HCT116 (cell line): ENCODE data around the gene HPN. TPM values are rescaled to one million over a fixed set of nuclear protein-coding genes. Genes with fewer than 3 reads are reported as not detected.
A peak's percentile ranks its signal among the peaks of the same experiment; 100 is the strongest.

ENCODE experiments used
- ATAC-seq: fragments of 200-7000 bp; cut with Tn5 transposase; 2 replicates; pipeline ENCODE4 v1.9.1; 2020; ENCODE audit warnings: mild to moderate bottlenecking, moderate library complexity
- BruUV-seq: library from RNA; stranded (reverse); fragments of 400-500 nt; replicated peaks from 2 replicates; lab custom pipeline; 2021; lab: Mats Ljungman, UMichigan
- CTCF ChIA-PET: fragments of 300-600 bp; sonication (Branson Sonifier 250); formaldehyde crosslinking; loops from one replicate; lab custom pipeline; 2021; ENCODE audit warnings: antibody characterized with exemption; lab: Charles Lee
- POLR2A ChIA-PET: fragments of 300-600, 350-600 bp; sonication (Branson Sonifier 250); formaldehyde crosslinking; loops from one replicate; lab custom pipeline; 2021; ENCODE audit warnings: antibody characterized with exemption; lab: Charles Lee
- RAD21 ChIA-PET, 2 experiments: fragments of 300-600 bp; sonication (Branson Sonifier 250); formaldehyde crosslinking; loops; one replicate each; lab custom pipeline; 2023; ENCODE audit warnings: low total read pairs in 2 of 2; ENCODE audit not compliant: uncharacterized antibody in 2 of 2, unreplicated experiment in 2 of 2, low non-redundant PET in 1 of 2; lab: Charles Lee
- DNase-seq: peaks from one replicate; pipeline ENCODE4 v3.0.0-alpha.2; 2010; ENCODE audit warnings: low read depth, low spot score
- H2AFZ ChIP-seq: fragments of 200-600 bp; shearing (Covaris generic), sonication (generic); 2 replicates; pipeline ENCODE4 v1.6.1; 2017; ENCODE audit warnings: low read depth, mixed run types, mixed read lengths, antibody characterized with exemption, low read length; ENCODE audit not compliant: poor library complexity, severe bottlenecking
- H3K27ac ChIP-seq: 2 replicates; pipeline ENCODE4 v1.5.1; 2012; ENCODE audit warnings: low read depth, low read length
- H3K27me3 ChIP-seq: fragments of 200-600 bp; sonication (generic); 2 replicates; pipeline ENCODE4 v1.6.1; 2016; ENCODE audit warnings: mixed run types, low read length, mixed read lengths; ENCODE audit not compliant: insufficient read depth
- H3K36me3 ChIP-seq, 2 experiments: fragments of 200-500 bp in 1 of 2; fragments of 200-600 bp in 1 of 2; sonication (Bioruptor generic) in 1 of 2; sonication (generic) in 1 of 2; 2 replicates each; pipeline versions ENCODE4 v1.5.1 to v1.6.1; 2014 to 2016; ENCODE audit warnings: low read length in 2 of 2, inconsistent platforms in 1 of 2, mixed read lengths in 1 of 2, mixed run types in 1 of 2; ENCODE audit not compliant: insufficient read depth in 2 of 2, control insufficient read depth in 1 of 2
- H3K4me1 ChIP-seq, 2 experiments: fragments of 200-600 bp in 1 of 2; sonication (generic) in 1 of 2; 2 replicates each; pipeline versions ENCODE4 v1.5.1 to v1.6.1; 2012 to 2017; ENCODE audit warnings: low read length in 2 of 2, inconsistent platforms in 1 of 2, mild to moderate bottlenecking in 1 of 2, mixed read lengths in 1 of 2, mixed run types in 1 of 2, moderate library complexity in 1 of 2; ENCODE audit not compliant: insufficient read depth in 2 of 2, control insufficient read depth in 1 of 2
- H3K4me2 ChIP-seq: fragments of 200-600 bp; sonication (generic); 2 replicates; pipeline ENCODE4 v1.6.1; 2017; ENCODE audit warnings: mixed run types, low read length, mixed read lengths
- H3K4me3 ChIP-seq, 2 experiments: fragments of 200-600 bp in 1 of 2; sonication (generic) in 1 of 2; replicated peaks in 1 of 2; 2 replicates each; pipeline ENCODE4 v1.5.1; 2011 to 2016; ENCODE audit warnings: low read length in 2 of 2, control low read depth in 1 of 2, low read depth in 1 of 2, mild to moderate bottlenecking in 1 of 2, mixed read lengths in 1 of 2, mixed run types in 1 of 2
- H3K79me2 ChIP-seq: fragments of 200-600 bp; sonication (generic); 2 replicates; pipeline ENCODE4 v1.6.1; 2017; ENCODE audit warnings: mild to moderate bottlenecking, mixed run types, low read length, moderate library complexity, mixed read lengths; ENCODE audit not compliant: insufficient read depth
- H3K9ac ChIP-seq: fragments of 200-600 bp; sonication (generic); 2 replicates; pipeline ENCODE4 v1.6.1; 2016; ENCODE audit warnings: low read length, mixed read lengths
- H3K9me2 ChIP-seq: fragments of 200-600 bp; sonication (generic), shearing (Covaris generic); 2 replicates; pipeline ENCODE4 v1.6.1; 2017; ENCODE audit warnings: mixed run types, mild to moderate bottlenecking, moderate library complexity; ENCODE audit not compliant: insufficient read depth
- H3K9me3 ChIP-seq, 2 experiments: fragments of 200-500 bp in 1 of 2; fragments of 200-600 bp in 1 of 2; sonication (Bioruptor generic) in 1 of 2; sonication (generic) in 1 of 2; 2 replicates each; pipeline ENCODE4 v1.6.1; 2014 to 2017; ENCODE audit warnings: low read length in 2 of 2, mixed read lengths in 2 of 2, inconsistent platforms in 1 of 2, low read depth in 1 of 2, mild to moderate bottlenecking in 1 of 2, mixed run types in 1 of 2, moderate library complexity in 1 of 2; ENCODE audit not compliant: control insufficient read depth in 1 of 2, insufficient read depth in 1 of 2
- H4K20me1 ChIP-seq: fragments of 200-600 bp; sonication (generic), shearing (Covaris generic); 2 replicates; pipeline ENCODE4 v1.6.1; 2017; ENCODE audit warnings: mixed run types, mild to moderate bottlenecking, moderate library complexity; ENCODE audit not compliant: insufficient read depth
- CEBPB ChIP-seq: IDR thresholded peaks from 2 replicates; pipeline ENCODE4 v1.6.1; 2012; ENCODE audit warnings: low read depth
- CTCF ChIP-seq, 3 experiments: fragments of 200-600 bp in 1 of 3; sonication (generic) in 1 of 3; IDR thresholded peaks in 2 of 3; conservative IDR thresholded peaks in 1 of 3; 2 replicates each; pipeline ENCODE4 v1.5.1; 2012 to 2017; ENCODE audit warnings: low read depth in 2 of 3, low read length in 2 of 3, antibody characterized with exemption in 1 of 3, borderline replicate concordance in 1 of 3, control low read depth in 1 of 3, mild to moderate bottlenecking in 1 of 3, mixed read lengths in 1 of 3, mixed run types in 1 of 3, moderate library complexity in 1 of 3; ENCODE audit not compliant: insufficient read depth in 1 of 3
- FOSL1 ChIP-seq: IDR thresholded peaks from 2 replicates; pipeline ENCODE4 v1.6.1; 2012; ENCODE audit warnings: low read depth
- MAX ChIP-seq: IDR thresholded peaks from 2 replicates; pipeline ENCODE4 v1.6.1; 2012
- POLR2A ChIP-seq: IDR thresholded peaks from 2 replicates; pipeline ENCODE4 v1.7.0; 2011; ENCODE audit warnings: borderline replicate concordance; ENCODE audit not compliant: insufficient read depth, insufficient read length; ENCODE audit errors: extremely low read depth
- RAD21 ChIP-seq: IDR thresholded peaks from 2 replicates; pipeline ENCODE4 v1.6.1; 2012; ENCODE audit warnings: low read depth, mild to moderate bottlenecking
- SP1 ChIP-seq: IDR thresholded peaks from 2 replicates; pipeline ENCODE4 v1.6.1; 2012; ENCODE audit warnings: low read depth
- YY1 ChIP-seq: IDR thresholded peaks from 2 replicates; pipeline ENCODE4 v1.6.1; 2011; ENCODE audit warnings: low read length, low read depth, moderate library complexity, mild to moderate bottlenecking; ENCODE audit not compliant: insufficient replicate concordance; ENCODE audit errors: extremely low read depth
- intact Hi-C: fragments of 100-400 bp; cut with micrococcal nuclease; formaldehyde crosslinking; loops from 2 replicates; pipeline ENCODE4 v1.10.0; 2022
- total RNA-seq: library from RNA; stranded (reverse); gene quantifications from one replicate; pipeline ENCODE4 v1.2.1, GENCODE V29; 2021; ENCODE audit not compliant: unreplicated experiment

HPN gene
- total RNA-seq, 1 experiment from 2014 or later = 0.32 TPM

- Histone ChIP-seq H3K27ac (no peak overlapping the region), H3K9me2 (no peaks in the 10 kb centered on the region), H3K4me2 (no peak overlapping the region), H3K79me2 (no peaks in the 10 kb centered on the region), H3K36me3 (no peaks in the 10 kb centered on the region), H3K4me3 (no peak overlapping the region), H2AFZ (no peak overlapping the region), H3K9me3 (no peaks in the 10 kb centered on the region)
- POLR2A ChIA-PET = no interaction called here
- ATAC-seq = no peak
- no TSS peak for BruUV-seq
- no peak for TF ChIP-seq YY1
- no peak for TF ChIP-seq CTCF (IDR thresholded peaks at IDR 0.05 in 2 of 3, conservative IDR thresholded peaks at IDR 0.05 in 1 of 3; ENCODE audit: borderline replicate concordance in 1 of 3, insufficient read depth in 1 of 3, low read depth in 2 of 3, low read length in 2 of 3)
- no peak for TF ChIP-seq RAD21
- TF ChIP-seq MAX = no peak
- TF ChIP-seq, all 23 proteins: peak for 0
- H3K4me1 ChIP-seq = peaks cover under 1 to 19% of the 10 kb centered on the region in 2 experiments; a peak in 3 of 4 replicates
- no peak overlapping the region for H3K9ac ChIP-seq
- CTCF ChIA-PET = no interaction called here
- no peaks in the 10 kb centered on the region for H4K20me1 ChIP-seq
- RAD21 ChIA-PET = no interaction called here
- H3K27me3 ChIP-seq = no peaks in the 10 kb centered on the region
- no peak for DNase-seq
- intact Hi-C loops = no loop called here
These were observed 21.4 kb downstream of the HPN start for GRCh38 chr19:35062942-35063341.

GRCh38 chr19:35063940-35064818 lies 22.7 kb downstream of the HPN start:
- intact Hi-C loops = no loop called here
- Histone ChIP-seq H3K9ac (no peak overlapping the region), H3K79me2 (no peaks in the 10 kb centered on the region), H2AFZ (no peak overlapping the region), H3K4me1 (peaks cover 10 to 28% of the 10 kb centered on the region in 2 experiments; a peak in 3 of 4 replicates), H3K4me2 (no peak overlapping the region), H4K20me1 (no peaks in the 10 kb centered on the region), H3K9me2 (no peaks in the 10 kb centered on the region), H3K27me3 (no peaks in the 10 kb centered on the region), H3K9me3 (no peaks in the 10 kb centered on the region), H3K27ac (no peak overlapping the region), H3K4me3 (no peak overlapping the region), H3K36me3 (no peaks in the 10 kb centered on the region)
- ATAC-seq (no peak), DNase-seq (no peak)
- ChIA-PET CTCF (interaction anchor here (1.5 to 1.7 kb wide), 2 partner anchors 20 to 78 kb away, joined by 5 read pairs; no protein-coding TSS in a partner anchor), RAD21 (no interaction called here), POLR2A (no interaction called here)
- TF ChIP-seq CEBPB = no peak
- no peak for TF ChIP-seq RAD21
- TF ChIP-seq CTCF (IDR thresholded peaks at IDR 0.05 in 2 of 3, conservative IDR thresholded peaks at IDR 0.05 in 1 of 3; ENCODE audit: borderline replicate concordance in 1 of 3, insufficient read depth in 1 of 3, low read depth in 2 of 3, low read length in 2 of 3) = no peak
- TF ChIP-seq POLR2A = no peak
- no peak for TF ChIP-seq SP1
- TF ChIP-seq FOSL1 = peak; percentile 33; the same call in 1 of the 2 replicates
- BruUV-seq = no TSS peak
